HG02763 (cell line): ENCODE measurements around the gene SYNJ2.

Source experiments
- ATAC-seq: cut with Tn5 transposase; IDR thresholded peaks from one replicate; pipeline ENCODE4 v1.9.1; 2021; ENCODE audit warnings: mild to moderate bottlenecking, moderate library complexity; ENCODE audit not compliant: unreplicated experiment

The SYNJ2 gene

DNA sequence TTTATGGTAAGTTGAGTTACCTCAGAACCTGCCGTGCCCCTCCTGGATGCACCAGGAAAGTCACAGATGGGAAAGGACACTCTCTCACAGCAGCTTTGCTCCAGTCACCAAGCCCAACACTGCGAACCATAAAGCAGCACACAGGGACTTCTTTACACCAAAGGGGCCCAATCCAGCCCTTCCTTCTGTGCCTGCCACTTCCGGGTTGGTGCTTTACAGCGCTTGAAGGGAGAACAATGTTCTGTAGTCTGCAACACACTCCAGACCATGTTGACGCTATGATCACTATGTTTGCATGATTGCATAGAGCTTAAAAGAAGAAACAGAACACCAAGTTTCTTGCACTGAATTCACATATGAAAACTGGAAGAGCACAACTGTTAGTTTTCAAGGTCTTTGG is 129.3 kb downstream of the SYNJ2 start:
- no peak for ATAC-seq

DNA sequence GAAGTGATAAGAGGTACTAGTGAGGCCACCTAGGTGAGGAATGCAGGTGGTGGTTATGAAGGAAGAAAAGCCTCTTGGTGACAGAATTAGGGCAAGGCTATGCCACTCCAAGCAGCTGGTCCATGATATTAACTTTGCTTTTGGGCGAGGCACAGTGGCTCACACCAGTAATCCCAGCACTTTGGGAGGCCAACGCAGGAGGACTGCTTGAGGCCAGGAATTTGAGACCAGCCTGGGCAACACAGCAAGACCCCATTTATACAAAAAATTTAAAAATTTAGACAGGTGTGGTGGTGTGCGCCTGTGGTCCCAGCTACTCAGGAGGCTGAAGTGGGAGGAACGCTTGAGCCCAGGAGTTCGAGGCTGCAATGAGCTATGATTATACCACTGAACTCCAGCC is 130.3 kb downstream of the SYNJ2 start:
- ATAC-seq: no peak

- ATAC-seq: no peak
Observed at GRCh38 chr6:158113802-158114201, 132.1 kb downstream of the SYNJ2 start.

GRCh38 chr6:158115102-158115501 is 133.4 kb downstream of the SYNJ2 start:
- no peak for ATAC-seq

GRCh38 chr6:158115508-158115907 is 133.8 kb downstream of the SYNJ2 start:
- no peak for ATAC-seq

DNA sequence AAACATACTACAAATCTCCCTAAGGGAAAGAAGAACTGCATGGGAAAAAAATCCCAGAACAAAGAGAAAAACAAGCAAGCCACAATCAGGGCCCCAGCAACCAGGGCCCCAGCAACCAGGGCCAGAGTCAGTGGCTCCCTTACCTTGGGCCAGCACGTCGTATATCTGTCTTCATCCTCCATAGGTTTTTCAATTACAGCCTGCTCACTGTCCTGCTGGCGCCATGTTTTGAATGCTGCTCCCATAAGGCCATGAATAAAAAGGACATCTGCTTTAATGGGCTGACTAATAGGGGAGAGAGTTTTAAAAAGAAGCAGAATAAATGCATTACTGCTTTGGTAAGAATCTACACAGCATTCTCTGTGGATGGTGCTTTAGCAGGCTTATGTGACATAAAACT is 137.2 kb downstream of the SYNJ2 start:
- ATAC-seq: no peak

DNA sequence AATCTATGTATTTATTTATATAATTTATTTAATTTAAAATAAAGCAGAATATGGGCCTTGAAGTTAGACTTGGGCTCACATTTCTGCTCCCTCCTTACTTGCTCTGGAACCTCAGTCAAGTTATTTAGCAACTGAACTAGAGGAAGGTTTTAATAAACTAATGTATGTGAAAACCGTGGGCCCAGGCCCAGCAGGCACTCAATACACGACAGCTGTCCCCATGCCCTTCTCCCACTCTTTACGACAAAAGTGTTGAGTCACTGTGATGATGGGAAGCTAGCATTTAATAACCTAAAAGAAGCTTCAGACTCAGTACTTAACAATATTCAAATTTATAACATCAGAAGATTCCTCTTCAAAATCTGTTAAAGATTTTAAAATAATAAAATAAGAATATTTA is 139.7 kb downstream of the SYNJ2 start:
- no peak for ATAC-seq

- ATAC-seq: no peak
Observed at GRCh38 chr6:158122048-158122447, 140.4 kb downstream of the SYNJ2 start.

DNA sequence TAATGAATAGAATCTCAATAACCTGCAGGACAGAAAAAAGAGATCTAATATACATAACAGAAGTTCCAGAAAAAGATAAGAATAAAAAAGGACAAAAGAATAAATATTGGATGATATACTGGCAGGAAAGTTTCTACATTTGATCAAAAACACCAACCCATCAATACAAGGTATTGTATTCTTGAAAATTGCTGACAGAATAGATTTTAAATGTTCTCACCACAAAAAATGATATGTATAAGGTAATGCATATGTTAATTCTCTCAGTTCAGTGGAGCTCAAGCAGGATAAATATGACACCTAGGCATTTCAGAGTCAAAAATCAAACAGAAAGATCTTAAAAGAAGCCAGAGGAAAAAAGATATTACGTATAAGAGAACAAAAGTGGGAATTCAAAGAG is 142.6 kb downstream of the SYNJ2 start:
- ATAC-seq: no peak

DNA sequence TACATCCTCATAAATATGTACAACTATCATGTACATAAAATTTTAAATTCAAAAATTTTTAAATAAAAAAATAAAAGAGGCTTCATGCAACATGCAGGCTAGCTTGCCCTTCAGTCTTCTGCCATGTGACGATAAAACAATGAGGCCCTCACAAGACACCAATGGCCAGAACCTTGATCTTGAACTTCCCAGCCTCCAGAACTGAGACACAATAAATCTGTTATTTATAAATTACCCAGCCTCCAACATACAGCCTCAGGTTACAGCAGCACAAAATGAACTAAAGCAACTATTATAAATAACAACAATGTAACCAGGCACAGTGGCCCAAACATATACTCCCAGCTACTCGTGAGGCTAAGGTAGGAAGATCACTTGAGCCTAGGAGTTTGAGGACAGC is 143.6 kb downstream of the SYNJ2 start:
- no peak for ATAC-seq

GRCh38 chr6:158131926-158132325 is 150.3 kb downstream of the SYNJ2 start:
- ATAC-seq: no peak

GRCh38 chr6:158142789-158143188 is 161.1 kb downstream of the SYNJ2 start:
- ATAC-seq: no peak

DNA sequence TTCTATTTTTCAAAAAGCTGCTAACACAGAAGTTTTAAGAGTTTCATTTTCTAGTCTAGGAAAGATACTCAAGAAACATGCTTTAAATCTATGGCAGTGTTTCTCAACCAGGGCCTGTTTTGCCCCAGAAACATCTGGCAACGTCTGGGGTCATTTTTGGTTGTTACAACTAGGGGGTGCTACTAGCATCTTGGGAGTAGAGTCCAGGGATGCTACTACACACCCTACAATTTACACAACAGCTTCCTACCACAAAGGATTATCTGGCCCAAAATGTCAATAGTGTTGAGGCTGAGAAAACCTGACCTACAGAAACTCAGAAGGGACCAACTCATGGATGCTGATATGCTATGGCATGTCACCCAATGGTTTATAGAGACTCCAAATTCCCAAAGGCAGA is 162.0 kb downstream of the SYNJ2 start:
- no peak for ATAC-seq
